Measurements from ENCODE around the gene FGGY. TPM values are rescaled to one million over a fixed set of nuclear protein-coding genes. Genes with fewer than 3 reads are reported as not detected.

FGGY gene
- total RNA-seq, 1 experiment from 2014 or later: 14.6 TPM

GRCh38 chr1:59377350-59377904, 80.5 kb downstream of the FGGY start:
- Mint-ChIP-seq H3K27ac (peak overlapping the region in 1 of 3 experiments; percentile 44; a peak in 1 of 7 replicates), H3K4me1 (no peaks in the 10 kb centered on the region), H3K9me3 (peaks cover 3 to 6% of the 10 kb centered on the region in 2 experiments; a peak in 4 of 5 replicates), H3K27me3 (ENCODE audit: low read depth) (no peaks in the 10 kb centered on the region), H3K36me3 (ENCODE audit: insufficient read depth in 1 of 3, low read depth in 3 of 3) (peaks cover 3 to 39% (median 11%) of the 10 kb centered on the region in 3 experiments; a peak in 6 of 7 replicates), H3K4me3 (no peak overlapping the region)
- no peak overlapping the region for H2AK5ac ChIP-seq (ENCODE audit: insufficient read length, low read length)
- H4K5ac ChIP-seq (ENCODE audit: insufficient read length, low read depth, low read length): no peak overlapping the region
- no peak overlapping the region for H4K8ac ChIP-seq (replicated peaks; ENCODE audit: insufficient read length, low read depth, low read length)
- H3K56ac ChIP-seq (ENCODE audit: insufficient read length, low read depth, low read length): no peak overlapping the region
- H3K23me2 ChIP-seq (ENCODE audit: insufficient read length, low read depth, low read length, poor library complexity, severe bottlenecking): no peaks in the 10 kb centered on the region
- H2BK120ac ChIP-seq (ENCODE audit: low read depth, low read length, poor library complexity, severe bottlenecking): no peak overlapping the region
- no peaks in the 10 kb centered on the region for H3K4me1 ChIP-seq (ENCODE audit: insufficient read depth, low read length)
- no peak overlapping the region for H3K23ac ChIP-seq (ENCODE audit: insufficient read length, low read depth, low read length)
- H2BK15ac ChIP-seq (ENCODE audit: low read depth, low read length): no peak overlapping the region
- no peaks in the 10 kb centered on the region for H3K27me3 ChIP-seq (ENCODE audit: insufficient read depth, low read length)
- H3K14ac ChIP-seq (ENCODE audit: insufficient read depth, low read length): no peak overlapping the region
- H4K91ac ChIP-seq (ENCODE audit: insufficient read length, low read depth, low read length): no peak overlapping the region
- H3K4ac ChIP-seq (ENCODE audit: low read depth, low read length): no peak overlapping the region
- H4K20me1 ChIP-seq (ENCODE audit: control insufficient read depth, insufficient read depth, insufficient read length): no peaks in the 10 kb centered on the region
- no peaks in the 10 kb centered on the region for H3K9me3 ChIP-seq (ENCODE audit: control insufficient read depth, low read depth, low read length)
- H3T11ph ChIP-seq (ENCODE audit: low read length): no peak overlapping the region
- H3K27ac ChIP-seq (ENCODE audit: insufficient read length, low read depth, low read length): no peak overlapping the region
- no peak for DNase-seq
- H3K79me2 ChIP-seq (ENCODE audit: insufficient read depth, low read length): no peaks in the 10 kb centered on the region
- no peak overlapping the region for H2AFZ ChIP-seq (ENCODE audit: low read length)
- no peak overlapping the region for H3K4me2 ChIP-seq (ENCODE audit: insufficient read depth, insufficient read length, low read length)
- WGBS (ENCODE audit: extremely low coverage, insufficient read length, low lambda C conversion rate): no CpG with 5 or more reads among the region's 3 CpGs
- no peak overlapping the region for H3K9ac ChIP-seq (ENCODE audit: extremely low read depth, insufficient read length, low read length)
- no peak overlapping the region for H2BK5ac ChIP-seq (ENCODE audit: insufficient read length, low read length)
- TF ChIP-seq CTCF (conservative IDR thresholded peaks at IDR 0.05): no peak
- no peak overlapping the region for H2BK12ac ChIP-seq (ENCODE audit: insufficient read length, low read depth, low read length)
- no peak overlapping the region for H2BK20ac ChIP-seq (ENCODE audit: low read depth, low read length, poor library complexity, severe bottlenecking)
- H3K18ac ChIP-seq (ENCODE audit: insufficient read length, low read depth, low read length): no peak overlapping the region
- no peaks in the 10 kb centered on the region for H3K79me1 ChIP-seq (ENCODE audit: insufficient read depth, low read depth, low read length, poor library complexity, severe bottlenecking)
